ES-I3 (cell line): Measurements from ENCODE around the gene MMP24.

ENCODE experiments used
- H3K36me3 ChIP-seq: 2 replicates; pipeline ENCODE4 v1.6.1; 2013; ENCODE audit warnings: mild to moderate bottlenecking, low read length, control low read depth, moderate library complexity; ENCODE audit not compliant: insufficient read depth
- H3K4me1 ChIP-seq: 2 replicates; pipeline ENCODE4 v1.6.1; 2013; ENCODE audit warnings: mild to moderate bottlenecking, control low read depth, low read length; ENCODE audit not compliant: insufficient read depth
- H3K9ac ChIP-seq: 2 replicates; pipeline ENCODE4 v1.6.1; 2013; ENCODE audit warnings: low read depth, mild to moderate bottlenecking, low read length, moderate library complexity
- H3K9me3 ChIP-seq: 2 replicates; pipeline ENCODE4 v1.6.1; 2013; ENCODE audit warnings: mild to moderate bottlenecking, low read length, moderate library complexity; ENCODE audit not compliant: control insufficient read depth, insufficient read depth

Gene MMP24

GRCh38 chr20:35275741-35276251 lies 49.3 kb downstream of the MMP24 start:
- Histone ChIP-seq H3K9me3 (no peaks in the 10 kb centered on the region), H3K36me3 (peaks cover 18% of the 10 kb centered on the region), H3K4me1 (no peaks in the 10 kb centered on the region; the same call in 1 of the 2 replicates), H3K9ac (no peak overlapping the region)

GRCh38 chr20:35276408-35276807 lies 49.9 kb downstream of the MMP24 start:
- Histone ChIP-seq H3K9me3 (no peaks in the 10 kb centered on the region), H3K4me1 (no peaks in the 10 kb centered on the region; the same call in 1 of the 2 replicates), H3K36me3 (peaks cover 19% of the 10 kb centered on the region), H3K9ac (peak overlapping the region; percentile 77)

DNA sequence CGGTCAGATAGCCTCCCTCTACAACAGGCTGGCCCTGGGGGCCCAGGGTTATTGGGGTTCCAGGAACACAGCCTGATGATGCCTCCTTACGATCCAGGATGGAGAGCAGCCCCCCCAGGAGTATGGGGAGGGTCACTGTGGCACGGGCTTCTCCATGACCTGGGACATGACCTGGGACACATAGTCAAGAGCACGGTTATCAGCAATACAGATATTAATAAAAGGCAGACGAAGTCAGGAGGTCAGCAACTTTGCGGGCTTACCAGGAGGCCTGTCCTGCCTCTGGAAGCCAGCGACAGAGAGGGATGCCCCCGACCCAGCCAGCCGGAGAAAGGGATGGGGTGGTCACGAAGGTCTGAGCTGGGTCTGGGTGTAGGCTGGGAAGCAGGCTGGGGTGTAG lies 50.6 kb downstream of the MMP24 start:
- no peaks in the 10 kb centered on the region; the same call in 1 of the 2 replicates for H3K4me1 ChIP-seq
- peaks cover 24% of the 10 kb centered on the region for H3K36me3 ChIP-seq
- H3K9me3 ChIP-seq, result no peaks in the 10 kb centered on the region
- H3K9ac ChIP-seq, result peak overlapping the region; percentile 77

DNA sequence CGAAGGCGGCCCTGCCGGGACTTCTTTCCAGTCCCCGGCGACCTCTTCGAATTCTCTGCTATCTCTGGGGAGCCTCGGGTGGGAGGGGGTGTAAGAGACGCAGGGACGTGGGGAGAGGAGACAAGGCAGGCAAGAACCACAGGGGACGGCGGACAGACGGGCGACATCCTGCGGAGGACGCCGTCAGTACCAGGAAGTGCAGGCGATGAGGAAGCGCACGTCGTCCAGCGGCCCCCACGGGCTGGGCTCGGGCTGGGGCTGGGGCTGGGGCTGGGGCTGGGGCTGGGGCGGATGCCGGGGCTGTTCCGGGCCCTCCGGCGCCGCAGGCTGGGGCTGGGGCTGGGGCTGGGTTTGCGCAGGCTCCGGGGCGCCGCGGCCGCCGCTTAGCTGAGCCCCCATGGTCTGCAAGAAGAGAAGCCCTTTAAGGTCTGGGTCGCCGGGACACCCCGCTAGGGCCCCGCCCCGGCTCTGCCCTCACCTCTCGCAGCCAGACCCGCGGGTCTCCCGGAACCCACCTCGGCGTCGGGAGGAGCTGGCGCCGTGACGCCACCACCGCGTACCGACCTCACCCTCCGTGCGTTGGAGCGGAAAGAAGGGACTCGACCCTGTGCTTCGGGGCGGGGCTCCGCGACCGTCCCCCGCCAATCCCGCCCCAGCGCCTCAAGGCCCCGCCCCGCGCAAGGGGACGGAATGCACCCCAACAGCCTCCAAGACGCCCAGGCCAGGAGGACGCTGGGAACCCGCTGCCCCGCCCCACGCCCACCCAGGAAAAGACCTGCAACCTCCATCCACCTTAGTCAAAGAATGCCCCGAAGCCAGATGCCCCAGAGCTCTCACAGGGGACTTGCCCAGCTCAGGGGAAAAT lies 51.3 kb downstream of the MMP24 start, which contains the start of gene MMP24OS:
Gene MMP24OS, minus strand, starts transcription at position 592 of the 865 bp plus-strand sequence. Its CDS starts 193 bp downstream, at position 399.
- Histone ChIP-seq H3K36me3 (peaks cover 26% of the 10 kb centered on the region), H3K9me3 (no peaks in the 10 kb centered on the region), H3K4me1 (no peaks in the 10 kb centered on the region; the same call in 1 of the 2 replicates), H3K9ac (peak within 1 kb of the TSS; percentile 77)

DNA sequence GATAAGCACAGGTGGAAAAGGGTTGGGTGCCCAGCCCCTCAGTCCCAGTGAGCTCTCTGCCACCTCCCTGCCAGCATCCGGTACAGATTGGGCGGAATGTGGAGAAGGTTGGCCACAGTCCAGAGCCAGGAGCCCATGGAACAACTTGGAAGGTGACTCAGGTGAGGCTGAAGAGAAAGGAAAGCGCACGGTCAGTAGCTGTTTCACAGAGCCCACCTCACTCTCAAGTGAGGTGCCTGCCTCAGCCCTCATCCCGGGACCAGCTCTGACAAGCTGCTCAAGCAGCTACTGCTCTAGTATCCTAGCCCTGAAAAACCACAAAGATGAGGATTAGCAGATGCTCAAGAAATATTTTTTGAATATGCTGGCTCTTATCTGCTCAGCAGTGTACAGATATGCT lies 52.5 kb downstream of the MMP24 start:
- peaks cover 26% of the 10 kb centered on the region for H3K36me3 ChIP-seq

DNA sequence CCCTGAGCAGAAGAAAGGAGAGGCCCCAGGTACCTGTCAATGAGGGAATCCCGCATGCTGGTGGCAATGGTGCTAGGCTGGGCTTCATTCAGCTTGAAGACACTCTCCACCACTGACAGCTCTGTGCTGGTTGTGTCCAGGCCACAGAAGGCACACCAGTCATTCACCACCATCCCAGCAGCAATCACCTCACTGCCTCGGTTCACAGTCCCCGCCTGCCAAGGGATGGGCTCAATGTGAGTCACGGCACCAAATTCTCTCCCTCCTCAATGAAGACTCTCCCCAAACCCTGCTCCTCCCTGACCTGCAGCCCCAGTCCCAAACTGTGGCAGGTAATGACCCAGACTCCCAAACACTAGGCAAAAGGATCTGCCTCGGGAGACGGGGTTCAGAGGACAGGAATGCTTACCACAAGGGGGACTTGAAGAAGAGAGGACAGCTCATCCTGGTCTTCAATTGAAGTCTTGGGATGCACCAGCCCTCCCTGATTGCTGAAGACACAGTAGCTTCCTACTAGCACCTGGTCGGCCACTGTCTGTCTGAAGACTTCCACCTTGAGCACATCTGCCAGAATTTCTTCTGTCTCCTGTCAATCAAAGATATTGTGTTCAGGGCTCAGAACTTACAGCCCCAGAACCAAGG lies 53.2 kb downstream of the MMP24 start:
- Histone ChIP-seq H3K9ac (no peak overlapping the region), H3K36me3 (peaks cover 26% of the 10 kb centered on the region), H3K4me1 (no peaks in the 10 kb centered on the region; the same call in 1 of the 2 replicates), H3K9me3 (no peaks in the 10 kb centered on the region)

More for the DNA sequence above, 52.5 kb downstream of the MMP24 start:
- Histone ChIP-seq H3K9ac (no peak overlapping the region), H3K4me1 (no peaks in the 10 kb centered on the region; the same call in 1 of the 2 replicates), H3K9me3 (no peaks in the 10 kb centered on the region)

GRCh38 chr20:35280523-35280922 lies 54.0 kb downstream of the MMP24 start:
- Histone ChIP-seq H3K4me1 (no peaks in the 10 kb centered on the region; the same call in 1 of the 2 replicates), H3K9me3 (no peaks in the 10 kb centered on the region), H3K9ac (no peak overlapping the region), H3K36me3 (peaks cover 26% of the 10 kb centered on the region)

DNA sequence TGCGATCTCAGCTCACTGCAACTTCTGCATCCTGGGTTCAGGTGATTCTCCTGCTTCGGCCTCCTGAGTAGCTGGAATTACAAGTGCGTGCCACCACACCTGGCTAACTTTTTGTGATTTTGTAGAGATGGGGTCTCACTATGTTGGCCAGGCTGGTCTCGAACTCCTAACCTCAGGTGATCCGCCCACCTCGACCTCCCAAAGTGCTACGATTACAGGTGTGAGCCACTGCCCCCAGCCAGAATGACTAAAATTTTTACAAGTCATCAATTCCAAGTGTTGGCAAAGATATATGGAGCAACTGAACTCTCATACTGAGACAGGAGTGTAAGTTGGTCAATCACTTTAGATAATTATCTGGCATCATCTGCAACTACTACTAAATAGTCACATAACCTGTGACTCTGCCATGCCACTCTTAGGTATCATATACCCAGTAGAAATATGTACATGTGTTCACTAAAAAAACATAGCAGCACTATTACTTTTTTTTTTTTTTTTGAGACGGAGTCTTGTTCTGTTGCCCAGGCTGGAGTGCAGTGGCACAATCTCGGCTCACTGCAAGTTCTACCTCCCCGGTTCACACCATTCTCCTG lies 55.1 kb downstream of the MMP24 start:
- Histone ChIP-seq H3K4me1 (no peaks in the 10 kb centered on the region; the same call in 1 of the 2 replicates), H3K36me3 (peaks cover 26% of the 10 kb centered on the region), H3K9me3 (no peaks in the 10 kb centered on the region), H3K9ac (no peak overlapping the region)

GRCh38 chr20:35283441-35284266 lies 57.2 kb downstream of the MMP24 start:
- Histone ChIP-seq H3K36me3 (peaks cover 26% of the 10 kb centered on the region), H3K9ac (peak overlapping the region; percentile 83), H3K9me3 (no peaks in the 10 kb centered on the region), H3K4me1 (no peaks in the 10 kb centered on the region)

DNA sequence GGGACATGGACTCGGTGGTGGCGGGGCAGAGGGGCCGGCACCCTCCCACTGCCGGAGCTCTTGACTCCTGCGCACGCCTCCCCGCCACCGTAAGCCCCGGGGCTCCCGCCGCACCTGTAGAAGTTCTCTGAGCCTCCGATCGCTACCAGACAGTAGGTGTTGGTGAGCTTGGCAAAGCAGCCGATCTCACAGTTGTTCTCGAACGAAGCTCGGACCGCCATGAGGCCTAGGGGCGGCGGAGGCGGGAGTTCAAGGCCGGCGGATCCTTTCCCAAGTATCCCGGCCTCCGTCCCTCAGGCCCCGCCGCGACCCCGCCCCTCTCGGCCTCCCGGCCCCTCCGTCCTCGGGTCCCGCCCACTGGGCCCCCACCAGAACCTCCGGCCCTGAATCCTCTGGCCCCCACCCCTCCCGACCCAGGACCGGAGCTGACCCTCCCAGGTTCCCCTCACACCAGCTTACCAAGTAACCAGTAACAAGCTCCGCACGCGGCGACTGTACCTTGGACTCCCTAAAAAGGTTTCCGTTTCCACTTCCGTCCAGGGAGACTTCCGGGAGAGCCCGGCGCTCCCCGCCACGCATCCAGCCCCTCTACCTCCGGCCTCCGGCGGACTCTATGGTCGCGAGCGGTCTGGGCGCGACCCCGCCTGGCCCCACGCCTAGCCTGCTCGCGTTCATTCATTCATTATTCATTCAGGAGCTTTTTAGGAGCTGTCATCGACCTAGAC lies 57.9 kb downstream of the MMP24 start, which contains the start of gene EIF6:
Gene EIF6, minus strand, starts transcription at position 506 of the 725 bp plus-strand sequence. Its CDS starts 285 bp downstream, at position 221.
- peak within 1 kb of the TSS; percentile 83 for H3K9ac ChIP-seq
- no peaks in the 10 kb centered on the region for H3K9me3 ChIP-seq
- H3K4me1 ChIP-seq, result no peaks in the 10 kb centered on the region
- peaks cover 20% of the 10 kb centered on the region for H3K36me3 ChIP-seq

- peak overlapping the region; percentile 83; the same call in 1 of the 2 replicates for H3K9ac ChIP-seq
- H3K36me3 ChIP-seq, result peaks cover 15% of the 10 kb centered on the region
- no peaks in the 10 kb centered on the region for H3K9me3 ChIP-seq
- H3K4me1 ChIP-seq, result no peaks in the 10 kb centered on the region
These were observed 58.7 kb downstream of the MMP24 start for GRCh38 chr20:35284992-35285805.

- H3K36me3 ChIP-seq, result peaks cover 9% of the 10 kb centered on the region
- no peaks in the 10 kb centered on the region for H3K9me3 ChIP-seq
- H3K4me1 ChIP-seq, result no peaks in the 10 kb centered on the region
- H3K9ac ChIP-seq, result no peak overlapping the region
These were observed 59.3 kb downstream of the MMP24 start for GRCh38 chr20:35285806-35286076.
